GM21825 (cell line): ENCODE measurements around the gene IL17D.
"Not testable (repeated sequence)": the region's sequence is repeated elsewhere in the genome, so short reads cannot be mapped to it uniquely, and the experiment has no call there.

Experiments used
- ATAC-seq: cut with Tn5 transposase; IDR thresholded peaks from one replicate; pipeline ENCODE4 v1.9.1; 2021; ENCODE audit warnings: mild to moderate bottlenecking, moderate library complexity; ENCODE audit not compliant: unreplicated experiment

Gene IL17D

GRCh38 chr13:20702915-20703779, at the start of gene IL17D:
Gene IL17D, plus strand, starts transcription at chr13:20703699. Its CDS starts 303 bp downstream, at chr13:20704002.
- ATAC-seq: no peak

GRCh38 chr13:20654156-20654555, 49.3 kb upstream of the IL17D start:
- no peak for ATAC-seq

- no peak for ATAC-seq
Observed at GRCh38 chr13:20658451-20659040, 45.0 kb upstream of the IL17D start.

- no peak for ATAC-seq
Observed at GRCh38 chr13:20664351-20664750, 39.1 kb upstream of the IL17D start.

- ATAC-seq: no peak
Observed at GRCh38 chr13:20666948-20667347, 36.6 kb upstream of the IL17D start.

GRCh38 chr13:20667857-20668437, 35.6 kb upstream of the IL17D start:
- no peak for ATAC-seq

- no peak for ATAC-seq
Observed at GRCh38 chr13:20669162-20669561, 34.3 kb upstream of the IL17D start.

GRCh38 chr13:20671789-20672188, 31.7 kb upstream of the IL17D start:
- ATAC-seq: no peak

- no peak for ATAC-seq
Observed at GRCh38 chr13:20672772-20673171, 30.7 kb upstream of the IL17D start.

GRCh38 chr13:20673715-20674114, 29.8 kb upstream of the IL17D start:
- no peak for ATAC-seq

- ATAC-seq: no peak
Observed at GRCh38 chr13:20676213-20676612, 27.3 kb upstream of the IL17D start.

GRCh38 chr13:20678606-20679005, 24.9 kb upstream of the IL17D start:
- not testable (repeated sequence) for ATAC-seq

- no peak for ATAC-seq
Observed at GRCh38 chr13:20679879-20680278, 23.6 kb upstream of the IL17D start.

- no peak for ATAC-seq
Observed at GRCh38 chr13:20680416-20681080, 23.0 kb upstream of the IL17D start.

- ATAC-seq: not testable (repeated sequence)
Observed at GRCh38 chr13:20681481-20681880, 22.0 kb upstream of the IL17D start.

- ATAC-seq: no peak
Observed at GRCh38 chr13:20682061-20682460, 21.4 kb upstream of the IL17D start.

- no peak for ATAC-seq
Observed at GRCh38 chr13:20684041-20684440, 19.5 kb upstream of the IL17D start.

GRCh38 chr13:20684546-20684945, 19.0 kb upstream of the IL17D start:
- ATAC-seq: no peak

- no peak for ATAC-seq
Observed at GRCh38 chr13:20685092-20685491, 18.4 kb upstream of the IL17D start.

GRCh38 chr13:20686167-20686566, 17.3 kb upstream of the IL17D start:
- no peak for ATAC-seq

- ATAC-seq: no peak
Observed at GRCh38 chr13:20686863-20687579, 16.5 kb upstream of the IL17D start.
